Stimulated activated CD8-positive, alpha-beta memory T cell treated with anti-CD3 and anti-CD28 coated beads, Interleukin-2, amount 100 ng/mL, for 1 hour (primary cell): ENCODE measurements around the gene FOXN3.
"Not testable (repeated sequence)": the region's sequence is repeated elsewhere in the genome, so short reads cannot be mapped to it uniquely, and the experiment has no call there.

Experiments
- DNase-seq, 2 donors: peaks; one replicate each; pipeline ENCODE4 v3.0.0-alpha.2; 2020; ENCODE audit warnings: low read depth in 2 of 2

FOXN3 gene

DNA sequence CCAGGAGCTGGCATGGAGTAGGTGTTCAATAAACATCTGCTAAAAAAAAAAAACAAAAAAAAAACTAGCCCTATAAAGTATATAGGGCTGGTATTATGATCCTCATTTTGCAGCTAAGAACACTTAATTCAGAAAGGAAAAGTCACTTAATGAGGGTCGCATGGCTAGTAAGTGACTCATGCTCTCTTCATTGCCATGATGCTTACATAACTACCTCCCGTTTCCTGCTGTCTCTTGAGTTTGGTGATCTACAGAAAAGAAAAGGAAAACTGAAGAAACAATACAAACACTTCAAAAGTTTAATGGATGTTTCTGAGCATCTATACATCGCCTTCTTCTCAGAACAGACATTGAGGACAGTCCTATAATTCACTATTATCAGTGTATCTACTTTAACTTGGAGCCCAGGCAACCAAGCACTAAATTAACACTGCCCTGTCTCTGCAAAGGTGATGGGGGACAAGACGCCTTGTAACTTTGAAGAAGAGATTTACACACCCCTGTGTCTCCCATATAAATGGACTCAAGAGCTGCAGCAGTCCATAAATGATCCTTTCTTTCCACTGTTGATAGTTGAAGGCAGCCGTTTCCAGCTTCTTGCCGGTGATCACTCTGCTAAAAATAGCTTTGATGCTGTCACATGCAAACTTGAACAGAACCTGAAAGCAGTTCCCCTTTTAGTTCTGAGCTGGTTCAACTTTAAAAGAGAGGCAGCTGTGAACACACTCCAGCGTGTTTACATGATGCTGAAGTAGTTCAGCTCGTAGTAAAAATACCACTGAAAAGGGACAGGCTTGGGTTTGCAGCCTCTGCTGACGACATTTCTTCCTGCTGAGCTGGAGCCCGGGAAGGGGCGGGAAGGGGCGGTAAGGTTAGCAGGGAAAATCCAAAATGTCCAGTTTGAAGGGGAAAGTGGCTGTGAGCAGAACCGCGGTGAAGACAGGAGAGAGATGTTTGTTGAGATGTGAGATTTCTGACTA is 113.3 kb downstream of the FOXN3 start:
- DNase-seq, result no peak

DNA sequence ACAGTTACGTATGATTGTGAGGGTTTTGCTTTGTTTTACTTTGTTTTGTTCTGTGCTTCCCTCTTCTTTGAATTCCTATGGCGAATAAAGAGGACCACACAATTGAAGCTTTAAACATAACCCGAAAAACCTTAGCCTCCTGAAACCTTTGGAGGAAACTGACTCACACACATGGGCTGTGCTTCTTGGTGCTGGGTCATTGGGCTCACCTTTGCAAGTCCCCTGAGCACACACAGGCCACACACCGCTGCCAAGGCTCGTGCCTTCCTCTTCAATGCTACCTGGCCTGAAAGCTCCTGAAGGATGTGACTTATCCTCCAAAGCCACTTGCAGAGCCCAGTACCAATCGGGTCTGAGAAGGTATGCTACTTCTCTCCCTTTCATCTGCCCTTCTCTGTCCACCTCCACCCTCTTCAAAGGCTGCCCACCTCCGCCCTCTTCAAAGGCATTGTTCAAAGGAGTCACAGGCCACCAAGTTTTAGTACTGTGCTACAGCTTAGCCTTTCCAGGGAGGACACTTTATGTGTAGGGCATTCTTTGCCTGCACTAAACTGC is 114.6 kb downstream of the FOXN3 start:
- no peak for DNase-seq

- DNase-seq, result no peak
These were observed 117.4 kb downstream of the FOXN3 start for GRCh38 chr14:89299587-89299986.

- DNase-seq, result no peak
These were observed 118.8 kb downstream of the FOXN3 start for GRCh38 chr14:89298056-89298834.

- no peak for DNase-seq
These were observed 120.7 kb downstream of the FOXN3 start for GRCh38 chr14:89296281-89296745.

GRCh38 chr14:89294872-89295271 is 122.2 kb downstream of the FOXN3 start:
- DNase-seq, result no peak

DNA sequence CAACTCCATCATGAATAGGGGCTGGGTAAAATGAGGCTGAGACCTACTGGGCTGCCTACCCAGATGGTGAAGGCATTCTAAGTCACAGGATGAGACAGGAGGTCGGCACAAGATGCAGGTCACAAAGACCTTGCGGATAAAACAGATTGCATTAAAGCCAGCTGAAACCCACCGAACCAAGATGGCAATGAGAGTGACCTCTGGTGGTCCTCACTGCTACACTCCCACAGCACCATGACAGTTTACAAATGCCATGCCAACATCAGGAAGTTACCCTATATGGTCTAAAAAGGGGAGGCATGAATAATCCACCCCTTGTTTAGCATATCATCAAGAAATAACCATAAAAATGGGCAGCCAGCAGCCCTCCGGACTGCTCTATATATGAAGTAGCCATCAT is 122.6 kb downstream of the FOXN3 start:
- not testable (repeated sequence) for DNase-seq

GRCh38 chr14:89294060-89294459 is 123.0 kb downstream of the FOXN3 start:
- no peak for DNase-seq

DNA sequence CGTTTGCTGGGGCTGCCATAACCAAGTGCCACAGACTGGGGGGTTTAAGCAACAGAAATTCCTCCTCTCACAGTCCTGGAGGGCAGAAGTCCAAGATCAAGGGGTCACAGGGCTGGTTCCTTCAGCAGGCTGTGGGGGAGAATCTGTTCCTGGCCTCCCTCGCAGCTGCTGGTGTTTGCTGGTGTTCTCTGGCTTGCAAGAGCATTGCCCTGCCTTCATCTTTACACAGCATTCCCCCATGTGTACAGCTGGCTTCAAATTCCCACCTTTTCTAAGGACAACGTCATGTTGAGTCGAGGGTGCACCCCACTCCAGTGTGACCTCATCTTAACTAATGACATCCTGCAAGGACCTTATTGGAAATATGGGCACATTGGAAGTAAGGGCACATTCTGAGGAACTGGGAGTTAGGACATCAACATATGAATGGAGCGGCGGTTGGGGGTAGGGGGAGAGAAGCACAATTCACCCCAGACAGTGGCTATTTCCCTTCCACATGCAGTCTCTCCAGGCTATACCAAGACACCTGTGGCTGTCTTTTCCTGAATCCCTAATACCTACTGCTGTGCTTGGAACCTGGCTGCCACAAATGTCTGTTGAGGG is 123.6 kb downstream of the FOXN3 start:
- no peak for DNase-seq

- no peak for DNase-seq
These were observed 124.3 kb downstream of the FOXN3 start for GRCh38 chr14:89292579-89293313.

- no peak for DNase-seq
These were observed 125.6 kb downstream of the FOXN3 start for GRCh38 chr14:89291351-89291940.

DNA sequence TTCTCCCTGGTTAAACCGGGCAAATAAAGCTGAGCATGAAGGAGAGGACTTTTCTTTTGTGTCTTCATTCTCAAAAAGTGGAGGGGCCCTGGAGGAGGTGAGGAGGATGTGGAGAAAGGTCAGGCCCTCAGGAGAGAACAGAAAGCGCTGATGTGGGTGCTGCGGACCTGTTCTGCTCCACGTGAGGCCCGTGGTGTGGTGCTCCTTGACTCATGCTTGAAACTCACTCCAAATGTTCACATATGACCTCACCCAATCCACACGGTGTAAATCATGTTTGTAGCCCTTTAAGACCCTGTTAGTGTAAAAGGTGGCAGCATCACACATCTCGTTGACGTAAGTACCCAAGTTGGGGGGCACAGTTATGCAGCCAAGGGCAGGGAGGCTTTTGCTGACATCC is 126.2 kb downstream of the FOXN3 start:
- no peak for DNase-seq

- DNase-seq, result no peak
These were observed 127.6 kb downstream of the FOXN3 start for GRCh38 chr14:89289477-89289876.

- DNase-seq, result no peak
These were observed 128.9 kb downstream of the FOXN3 start for GRCh38 chr14:89288114-89288513.

DNA sequence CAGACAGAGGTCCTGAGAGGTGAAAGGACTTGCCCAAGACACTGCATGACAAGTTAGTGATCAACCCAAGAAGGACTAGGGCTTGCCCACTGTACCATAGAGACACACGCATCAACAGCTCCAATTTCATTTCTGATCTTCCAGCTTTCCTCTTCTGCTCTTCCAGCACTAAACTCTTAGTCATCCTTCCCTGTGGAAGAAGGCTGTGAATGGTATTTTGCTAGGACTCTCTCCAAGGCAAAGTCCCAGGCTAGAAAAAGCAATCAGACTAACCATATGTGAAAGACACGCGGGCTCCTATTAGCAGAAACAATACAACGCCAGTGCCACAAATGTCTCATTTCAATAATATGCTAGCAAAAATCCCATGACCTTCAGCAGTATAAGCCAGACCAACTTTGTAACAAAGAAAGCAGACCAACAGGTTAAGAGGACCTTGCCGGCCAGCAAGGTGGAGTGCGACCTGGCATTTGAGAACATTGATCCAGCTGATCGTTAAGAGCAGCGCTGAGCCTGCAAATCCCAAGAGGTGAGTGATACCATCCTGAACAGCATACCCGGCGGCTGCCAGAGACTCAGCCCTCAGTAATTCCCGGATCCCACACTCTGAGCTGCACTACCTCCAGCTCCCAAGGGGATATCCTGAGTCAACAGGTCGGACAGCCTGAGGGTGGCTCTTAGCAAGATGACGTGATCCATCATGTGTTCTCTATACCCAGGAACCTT is 132.5 kb downstream of the FOXN3 start:
- no peak for DNase-seq

GRCh38 chr14:89283327-89284060 is 133.5 kb downstream of the FOXN3 start:
- no peak for DNase-seq

GRCh38 chr14:89282191-89282590 is 134.8 kb downstream of the FOXN3 start:
- no peak for DNase-seq

GRCh38 chr14:89280600-89280999 is 136.4 kb downstream of the FOXN3 start:
- no peak for DNase-seq

GRCh38 chr14:89279649-89280232 is 137.3 kb downstream of the FOXN3 start:
- DNase-seq, result no peak
